HEK293T (cell line): Measurements from ENCODE around the gene RUBCNL.

ENCODE experiments used
- CTCF ChIA-PET: fragments of 350-600 bp; formaldehyde crosslinking; extraction: SDS; loops from one replicate; lab custom pipeline; 2021; ENCODE audit warnings: antibody characterized with exemption, inconsistent platforms; lab: Yijun Ruan, JAX
- POLR2A ChIA-PET: fragments of 350-600 bp; formaldehyde crosslinking; extraction: SDS; loops from one replicate; lab custom pipeline; 2020; ENCODE audit warnings: antibody characterized with exemption, inconsistent platforms; lab: Yijun Ruan, JAX
- DNase-seq: peaks from one replicate; pipeline ENCODE4 v3.0.0; 2012; ENCODE audit warnings: mixed read lengths; ENCODE audit errors: extremely low spot score
- ARNT ChIP-seq: fragments of 450-650 bp; IDR thresholded peaks from 2 replicates; pipeline ENCODE4 v1.6.1; 2017; ENCODE audit warnings: mild to moderate bottlenecking
- BHLHE40 ChIP-seq: fragments of 450-650 bp; IDR thresholded peaks from 2 replicates; pipeline ENCODE4 v1.6.1; 2016; ENCODE audit warnings: mild to moderate bottlenecking, moderate library complexity, borderline replicate concordance
- CTBP1 ChIP-seq: fragments of 450-650 bp; IDR thresholded peaks from 2 replicates; pipeline ENCODE4 v1.6.1; 2016; ENCODE audit warnings: borderline replicate concordance
- ELF4 ChIP-seq: fragments of 450-650 bp; IDR thresholded peaks from 2 replicates; pipeline ENCODE4 v1.6.1; 2017; ENCODE audit warnings: antibody characterized with exemption
- FOXA1 ChIP-seq: fragments of 450-650 bp; IDR thresholded peaks from 2 replicates; pipeline ENCODE4 v1.6.1; 2016; ENCODE audit warnings: mild to moderate bottlenecking
- FOXK2 ChIP-seq: fragments of 450-650 bp; IDR thresholded peaks from 2 replicates; pipeline ENCODE4 v1.6.1; 2016; ENCODE audit warnings: mild to moderate bottlenecking
- FOXM1 ChIP-seq: fragments of 450-650 bp; IDR thresholded peaks from 2 replicates; pipeline ENCODE4 v1.6.1; 2017; ENCODE audit warnings: mild to moderate bottlenecking, borderline replicate concordance
- HDGF ChIP-seq: fragments of 450-650 bp; IDR thresholded peaks from 2 replicates; pipeline ENCODE4 v1.6.1; 2017; ENCODE audit warnings: antibody characterized with exemption, borderline replicate concordance
- L3MBTL2 ChIP-seq: fragments of 450-650 bp; conservative IDR thresholded peaks from 2 replicates; pipeline ENCODE4 v1.6.1; 2016; ENCODE audit warnings: mild to moderate bottlenecking
- LEF1 ChIP-seq: fragments of 450-650 bp; IDR thresholded peaks from 2 replicates; pipeline ENCODE4 v1.6.1; 2017; ENCODE audit warnings: mild to moderate bottlenecking, borderline replicate concordance
- NFRKB ChIP-seq: fragments of 450-650 bp; IDR thresholded peaks from 2 replicates; pipeline ENCODE4 v1.6.1; 2016; ENCODE audit warnings: mild to moderate bottlenecking, moderate library complexity
- SP1 ChIP-seq: fragments of 450-650 bp; IDR thresholded peaks from 2 replicates; pipeline ENCODE4 v1.6.1; 2017
- SUZ12 ChIP-seq: fragments of 450-650 bp; IDR thresholded peaks from 2 replicates; pipeline ENCODE4 v1.6.1; 2016; ENCODE audit warnings: mild to moderate bottlenecking
- TARDBP ChIP-seq: fragments of 450-650 bp; IDR thresholded peaks from 2 replicates; pipeline ENCODE4 v1.6.1; 2016
- ZNF384 ChIP-seq: fragments of 450-650 bp; IDR thresholded peaks from 2 replicates; pipeline ENCODE4 v1.6.1; 2016
- TF ChIP-seq, protein P1 (sequence below): fragments of 450-650 bp; IDR thresholded peaks from 2 replicates; pipeline ENCODE4 v1.6.1; 2016

Gene RUBCNL

GRCh38 chr13:46313432-46314257 lies 73.4 kb downstream of the RUBCNL start:
- ChIA-PET CTCF (interaction anchor here (0.6 kb wide), 1 partner anchor 18 kb away, joined by 3 read pairs; no protein-coding TSS in a partner anchor), POLR2A (no interaction called here)
- TF ChIP-seq, protein P1, sequence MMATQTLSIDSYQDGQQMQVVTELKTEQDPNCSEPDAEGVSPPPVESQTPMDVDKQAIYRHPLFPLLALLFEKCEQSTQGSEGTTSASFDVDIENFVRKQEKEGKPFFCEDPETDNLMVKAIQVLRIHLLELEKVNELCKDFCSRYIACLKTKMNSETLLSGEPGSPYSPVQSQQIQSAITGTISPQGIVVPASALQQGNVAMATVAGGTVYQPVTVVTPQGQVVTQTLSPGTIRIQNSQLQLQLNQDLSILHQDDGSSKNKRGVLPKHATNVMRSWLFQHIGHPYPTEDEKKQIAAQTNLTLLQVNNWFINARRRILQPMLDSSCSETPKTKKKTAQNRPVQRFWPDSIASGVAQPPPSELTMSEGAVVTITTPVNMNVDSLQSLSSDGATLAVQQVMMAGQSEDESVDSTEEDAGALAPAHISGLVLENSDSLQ, result no peak
- TF ChIP-seq L3MBTL2 (no peak), FOXK2 (no peak), LEF1 (no peak), NFRKB (no peak), FOXM1 (no peak), HDGF (no peak), ARNT (no peak), CTBP1 (no peak), SP1 (no peak), SUZ12 (no peak), ZNF384 (no peak), ELF4 (no peak)
- no peak for DNase-seq

- TF ChIP-seq, protein P1, result no peak
- TF ChIP-seq ZNF384 (no peak), ELF4 (no peak), FOXA1 (no peak), SUZ12 (no peak), SP1 (no peak), BHLHE40 (no peak)
- ChIA-PET POLR2A (no interaction called here), CTCF (no interaction called here)
- DNase-seq, result no peak
Observed at GRCh38 chr13:46313024-46313423, 74.0 kb downstream of the RUBCNL start.

- ChIA-PET CTCF (no interaction called here), POLR2A (no interaction called here)
- DNase-seq, result no peak
- TF ChIP-seq SUZ12 (no peak), CTBP1 (no peak), TARDBP (no peak), LEF1 (no peak), BHLHE40 (no peak)
Observed at GRCh38 chr13:46311217-46311616, 75.8 kb downstream of the RUBCNL start.

DNA sequence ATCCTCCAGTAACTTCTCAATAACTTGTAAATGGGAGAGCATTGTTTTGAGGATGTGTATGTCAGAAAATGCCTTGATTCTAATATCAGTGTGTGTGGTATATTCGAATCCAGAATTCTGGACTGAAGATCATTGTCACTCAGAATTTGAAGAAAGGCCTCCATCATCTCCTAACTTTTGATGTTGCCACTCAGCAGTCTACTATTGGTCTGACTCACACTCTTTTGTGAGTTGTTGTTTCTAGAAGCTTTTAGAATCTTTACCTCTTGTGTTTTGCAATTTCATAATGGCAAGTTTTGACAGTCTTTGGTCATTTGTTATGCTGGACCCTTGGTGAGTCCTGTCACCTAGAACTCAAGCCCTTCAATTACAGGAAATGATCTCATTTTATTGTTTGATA lies 77.0 kb downstream of the RUBCNL start:
- ChIA-PET CTCF (no interaction called here), POLR2A (no interaction called here)
- no peak for DNase-seq
- TF ChIP-seq ARNT, result no peak
- no peak for TF ChIP-seq SP1
- no peak for TF ChIP-seq LEF1
- no peak for TF ChIP-seq ELF4

GRCh38 chr13:46307554-46307953 lies 79.5 kb downstream of the RUBCNL start:
- TF ChIP-seq, protein P1, result no peak
- TF ChIP-seq NFRKB (no peak), HDGF (no peak), CTBP1 (no peak), FOXM1 (no peak), SP1 (no peak), ELF4 (no peak), FOXK2 (no peak), ZNF384 (no peak), L3MBTL2 (no peak), TARDBP (no peak), FOXA1 (no peak)
- ChIA-PET CTCF (no interaction called here), POLR2A (no interaction called here)
- no peak for DNase-seq

- TF ChIP-seq TARDBP, result no peak
- DNase-seq, result no peak
- POLR2A ChIA-PET, result no interaction called here
- CTCF ChIA-PET, result no interaction called here
Observed at GRCh38 chr13:46304546-46304945, 82.5 kb downstream of the RUBCNL start.

DNA sequence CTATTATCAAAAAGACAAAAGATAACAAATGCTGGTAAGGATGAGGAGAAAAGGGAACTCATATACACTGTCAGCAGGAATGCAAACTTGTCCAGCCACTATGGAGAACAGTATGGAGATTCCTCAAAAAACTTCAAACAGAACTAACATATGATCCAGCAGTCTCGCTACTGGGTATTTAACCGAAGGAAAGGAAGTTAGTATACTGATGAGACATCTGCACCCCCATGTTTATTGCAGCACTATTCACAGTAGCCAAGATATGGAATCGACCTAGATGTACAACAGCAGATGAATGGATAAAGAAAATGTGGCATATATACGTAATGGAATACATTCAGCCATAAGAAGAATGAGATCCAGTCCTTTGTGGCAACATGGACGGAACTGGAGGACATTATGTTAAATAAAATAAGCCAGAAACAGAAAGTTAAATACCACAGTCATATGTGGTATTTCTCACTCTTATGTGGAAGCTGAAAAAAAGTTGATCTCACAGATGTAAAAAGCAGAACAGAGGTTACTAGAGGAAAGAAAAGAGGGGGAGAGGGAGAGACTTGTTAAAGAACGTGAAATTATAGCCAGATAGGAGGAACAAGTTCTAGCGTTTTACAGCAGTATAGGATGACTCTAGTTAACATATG lies 83.2 kb downstream of the RUBCNL start:
- TF ChIP-seq CTBP1 (no peak), ELF4 (no peak), FOXM1 (no peak), LEF1 (no peak), ZNF384 (no peak), ARNT (no peak), BHLHE40 (no peak)
- ChIA-PET POLR2A (no interaction called here), CTCF (no interaction called here)
- DNase-seq, result no peak
